ENCODE measurements around the gene PCK2. TPM values are rescaled to one million over a fixed set of nuclear protein-coding genes. Genes with fewer than 3 reads are reported as not detected.

The PCK2 gene
- total and polyA plus RNA-seq, 2 of the 13 experiments (the other 11 are each of a cell fraction or from before 2014, with no cell fraction given), result 129 to 272 TPM

DNA sequence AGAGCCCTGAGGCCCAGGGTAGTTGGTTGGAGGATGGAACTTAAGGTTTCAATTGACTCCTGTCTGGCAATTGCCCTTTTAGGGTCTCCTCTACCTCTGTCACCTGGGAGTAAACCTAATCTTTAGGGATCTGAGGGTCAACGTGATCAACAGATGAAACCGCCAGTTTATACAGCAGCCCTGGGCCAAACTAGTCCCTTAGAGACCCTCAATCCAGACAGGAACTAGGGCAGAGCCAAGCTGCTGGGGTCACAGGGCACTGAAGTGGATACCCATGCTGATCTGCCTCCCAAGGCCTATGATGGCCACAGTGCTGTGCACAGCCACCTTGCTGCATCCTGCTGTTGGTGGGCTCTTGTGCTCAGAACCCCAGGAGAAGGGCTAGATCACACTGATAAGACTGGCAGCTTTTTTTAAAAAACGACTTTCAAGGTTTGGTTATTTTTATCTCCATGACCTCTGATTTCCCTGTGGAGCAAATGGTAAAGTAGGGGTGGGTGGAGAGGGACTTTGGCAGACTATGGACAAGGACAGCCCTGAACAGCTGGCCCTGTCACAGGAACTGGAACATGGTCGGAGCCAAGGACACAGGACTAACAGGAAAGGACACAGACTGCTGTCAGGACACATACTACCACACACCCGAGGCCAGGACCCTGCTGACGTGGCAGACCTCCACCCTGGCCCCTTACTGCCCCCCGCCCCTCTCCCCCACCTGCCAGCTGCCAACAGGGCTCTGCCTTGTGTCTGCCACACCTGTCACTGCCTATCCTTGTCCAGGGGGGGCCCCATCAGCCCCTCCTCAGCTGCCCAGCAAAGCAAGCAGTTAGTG is 36.8 kb downstream of the PCK2 start (continued):
- TF ChIP-seq, protein P1, sequence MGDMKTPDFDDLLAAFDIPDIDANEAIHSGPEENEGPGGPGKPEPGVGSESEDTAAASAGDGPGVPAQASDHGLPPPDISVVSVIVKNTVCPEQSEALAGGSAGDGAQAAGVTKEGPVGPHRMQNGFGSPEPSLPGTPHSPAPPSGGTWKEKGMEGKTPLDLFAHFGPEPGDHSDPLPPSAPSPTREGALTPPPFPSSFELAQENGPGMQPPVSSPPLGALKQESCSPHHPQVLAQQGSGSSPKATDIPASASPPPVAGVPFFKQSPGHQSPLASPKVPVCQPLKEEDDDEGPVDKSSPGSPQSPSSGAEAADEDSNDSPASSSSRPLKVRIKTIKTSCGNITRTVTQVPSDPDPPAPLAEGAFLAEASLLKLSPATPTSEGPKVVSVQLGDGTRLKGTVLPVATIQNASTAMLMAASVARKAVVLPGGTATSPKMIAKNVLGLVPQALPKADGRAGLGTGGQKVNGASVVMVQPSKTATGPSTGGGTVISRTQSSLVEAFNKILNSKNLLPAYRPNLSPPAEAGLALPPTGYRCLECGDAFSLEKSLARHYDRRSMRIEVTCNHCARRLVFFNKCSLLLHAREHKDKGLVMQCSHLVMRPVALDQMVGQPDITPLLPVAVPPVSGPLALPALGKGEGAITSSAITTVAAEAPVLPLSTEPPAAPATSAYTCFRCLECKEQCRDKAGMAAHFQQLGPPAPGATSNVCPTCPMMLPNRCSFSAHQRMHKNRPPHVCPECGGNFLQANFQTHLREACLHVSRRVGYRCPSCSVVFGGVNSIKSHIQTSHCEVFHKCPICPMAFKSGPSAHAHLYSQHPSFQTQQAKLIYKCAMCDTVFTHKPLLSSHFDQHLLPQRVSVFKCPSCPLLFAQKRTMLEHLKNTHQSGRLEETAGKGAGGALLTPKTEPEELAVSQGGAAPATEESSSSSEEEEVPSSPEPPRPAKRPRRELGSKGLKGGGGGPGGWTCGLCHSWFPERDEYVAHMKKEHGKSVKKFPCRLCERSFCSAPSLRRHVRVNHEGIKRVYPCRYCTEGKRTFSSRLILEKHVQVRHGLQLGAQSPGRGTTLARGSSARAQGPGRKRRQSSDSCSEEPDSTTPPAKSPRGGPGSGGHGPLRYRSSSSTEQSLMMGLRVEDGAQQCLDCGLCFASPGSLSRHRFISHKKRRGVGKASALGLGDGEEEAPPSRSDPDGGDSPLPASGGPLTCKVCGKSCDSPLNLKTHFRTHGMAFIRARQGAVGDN (CRISPR knock-in tag; IDR thresholded peaks at IDR 0.05), result peak; percentile 85
- TF ChIP-seq ZNF224 (CRISPR knock-in tag; IDR thresholded peaks at IDR 0.05) (no peak), FOXA1 (IDR thresholded peaks at IDR 0.05) (no peak), FOXA1 (CRISPR knock-in tag; IDR thresholded peaks at IDR 0.05) (peak; percentile 36; the same call in 1 of the 2 replicates), AHR (CRISPR knock-in tag; IDR thresholded peaks at IDR 0.05) (0 out of 2 replicates have a peak, but pooled peaks have one; percentile 78), KAT2B (IDR thresholded peaks at IDR 0.05; ENCODE audit: borderline replicate concordance, low read depth, low read length) (no peak), MED1 (CRISPR knock-in tag; IDR thresholded peaks at IDR 0.05) (peak; percentile 85), SIN3A (IDR thresholded peaks at IDR 0.05; ENCODE audit: borderline replicate concordance, low read depth, low read length) (peak; percentile 82; the same call in 1 of the 2 replicates), ZNF589 (CRISPR knock-in tag; conservative IDR thresholded peaks at IDR 0.05) (no peak; the same call in 1 of the 2 replicates), KDM5B (CRISPR knock-in tag; IDR thresholded peaks at IDR 0.05; ENCODE audit: borderline replicate concordance) (no peak), NONO (IDR thresholded peaks at IDR 0.05) (no peak), NONO (CRISPR knock-in tag; conservative IDR thresholded peaks at IDR 0.05) (peak; percentile 62; the same call in 1 of the 2 replicates), ZFP1 (CRISPR knock-in tag; IDR thresholded peaks at IDR 0.05) (peak; percentile 41; the same call in 1 of the 2 replicates), ZFYVE20 (CRISPR knock-in tag; IDR thresholded peaks at IDR 0.05; ENCODE audit: borderline replicate concordance, low read depth) (0 out of 2 replicates have a peak, but pooled peaks have one; percentile 42), ZBTB7B (CRISPR knock-in tag; IDR thresholded peaks at IDR 0.05) (peak; percentile 57), HCFC1 (IDR thresholded peaks at IDR 0.05; ENCODE audit: low read depth, low read length) (no peak), ZNF713 (CRISPR knock-in tag; IDR thresholded peaks at IDR 0.05) (peak; percentile 54; the same call in 1 of the 2 replicates), ZKSCAN5 (CRISPR knock-in tag; IDR thresholded peaks at IDR 0.05) (no peak), SATB2 (CRISPR knock-in tag; IDR thresholded peaks at IDR 0.05) (no peak), NFKBIZ (CRISPR knock-in tag; IDR thresholded peaks at IDR 0.05) (no peak), ZNF367 (CRISPR knock-in tag; IDR thresholded peaks at IDR 0.05; ENCODE audit: borderline replicate concordance) (no peak), CAMTA2 (CRISPR knock-in tag; IDR thresholded peaks at IDR 0.05; ENCODE audit: borderline replicate concordance) (no peak)
- TF ChIP-seq, protein P2, sequence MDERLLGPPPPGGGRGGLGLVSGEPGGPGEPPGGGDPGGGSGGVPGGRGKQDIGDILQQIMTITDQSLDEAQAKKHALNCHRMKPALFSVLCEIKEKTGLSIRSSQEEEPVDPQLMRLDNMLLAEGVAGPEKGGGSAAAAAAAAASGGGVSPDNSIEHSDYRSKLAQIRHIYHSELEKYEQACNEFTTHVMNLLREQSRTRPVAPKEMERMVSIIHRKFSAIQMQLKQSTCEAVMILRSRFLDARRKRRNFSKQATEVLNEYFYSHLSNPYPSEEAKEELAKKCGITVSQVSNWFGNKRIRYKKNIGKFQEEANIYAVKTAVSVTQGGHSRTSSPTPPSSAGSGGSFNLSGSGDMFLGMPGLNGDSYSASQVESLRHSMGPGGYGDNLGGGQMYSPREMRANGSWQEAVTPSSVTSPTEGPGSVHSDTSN (CRISPR knock-in tag; IDR thresholded peaks at IDR 0.05), result 0 out of 2 replicates have a peak, but pooled peaks have one; percentile 3
- TF ChIP-seq, protein P3, sequence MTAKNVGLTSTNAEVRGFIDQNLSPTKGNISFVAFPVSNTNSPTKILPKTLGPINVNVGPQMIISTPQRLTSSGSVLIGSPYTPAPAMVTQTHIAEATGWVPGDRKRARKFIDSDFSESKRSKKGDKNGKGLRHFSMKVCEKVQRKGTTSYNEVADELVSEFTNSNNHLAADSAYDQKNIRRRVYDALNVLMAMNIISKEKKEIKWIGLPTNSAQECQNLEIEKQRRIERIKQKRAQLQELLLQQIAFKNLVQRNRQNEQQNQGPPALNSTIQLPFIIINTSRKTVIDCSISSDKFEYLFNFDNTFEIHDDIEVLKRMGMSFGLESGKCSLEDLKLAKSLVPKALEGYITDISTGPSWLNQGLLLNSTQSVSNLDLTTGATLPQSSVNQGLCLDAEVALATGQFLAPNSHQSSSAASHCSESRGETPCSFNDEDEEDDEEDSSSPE (CRISPR knock-in tag; IDR thresholded peaks at IDR 0.05), result 0 out of 2 replicates have a peak, but pooled peaks have one; percentile 17
